AG04450 (cell line): ENCODE data around the gene HOXD4. TPM values are rescaled to one million over a fixed set of nuclear protein-coding genes. Genes with fewer than 3 reads are reported as not detected.

Experiments
- CTCF ChIA-PET: fragments of 300-600, 350-600 bp; formaldehyde crosslinking; extraction: SDS; loops from one replicate; lab custom pipeline; 2022; ENCODE audit warnings: antibody characterized with exemption, inconsistent platforms; lab: Charles Lee
- POLR2A ChIA-PET: fragments of 350-600 bp; formaldehyde crosslinking; extraction: SDS; loops from one replicate; lab custom pipeline; 2021; ENCODE audit warnings: antibody characterized with exemption, inconsistent platforms; lab: Yijun Ruan, JAX
- DNase-seq: peaks from one replicate; pipeline ENCODE4 v3.0.0-alpha.2; 2011; ENCODE audit warnings: low read depth, low spot score
- H3K27ac ChIP-seq: one replicate; pipeline ENCODE4 v1.5.1; 2012; ENCODE audit warnings: low read depth, low read length, control low read depth
- H3K27me3 ChIP-seq: one replicate; pipeline ENCODE4 v1.6.0; 2012; ENCODE audit warnings: low read length; ENCODE audit not compliant: control insufficient read depth, insufficient read depth
- H3K4me3 ChIP-seq: 2 replicates; pipeline ENCODE4 v1.5.1; 2011; ENCODE audit warnings: mild to moderate bottlenecking, low read depth, low read length, control low read depth
- H3K9me3 ChIP-seq: 2 replicates; pipeline ENCODE4 v1.5.1; 2012; ENCODE audit warnings: low read length; ENCODE audit not compliant: control insufficient read depth, insufficient read depth
- CTCF ChIP-seq: IDR thresholded peaks from 2 replicates; pipeline ENCODE4 v1.5.1; 2011; ENCODE audit warnings: low read depth, low read length, control low read depth, inconsistent platforms
- polyA plus RNA-seq: library from polyadenylated mRNA; depleted of rRNA; stranded (reverse); fragments of >200 nt; gene quantifications from 2 replicates; pipeline ENCODE4 v1.2.3, GENCODE V29; 2011

HOXD4 gene
- polyA plus RNA-seq, 1 experiment = not detected

- ChIA-PET POLR2A (no interaction called here), CTCF (interaction anchor here (0.8 to 1.9 kb wide), 2 partner anchors 283 to 382 kb away, joined by 3 to 6 read pairs; no protein-coding TSS in a partner anchor)
- Histone ChIP-seq H3K9me3 (peaks cover 13% of the 10 kb centered on the region; the same call in 1 of the 2 replicates), H3K27me3 (peaks cover 74% of the 10 kb centered on the region), H3K27ac (no peak overlapping the region), H3K4me3 (no peak overlapping the region)
- TF ChIP-seq CTCF = no peak
- no peak for DNase-seq
Observed at GRCh38 chr2:176172007-176172894, 20.9 kb downstream of the HOXD4 start.

- Histone ChIP-seq H3K27me3 (peaks cover 79% of the 10 kb centered on the region), H3K9me3 (peaks cover 13% of the 10 kb centered on the region; the same call in 1 of the 2 replicates), H3K4me3 (no peak overlapping the region), H3K27ac (no peak overlapping the region)
- ChIA-PET POLR2A (no interaction called here), CTCF (interaction anchor here (0.8 to 1.9 kb wide), 2 partner anchors 282 to 382 kb away, joined by 3 to 6 read pairs; no protein-coding TSS in a partner anchor)
- no peak for DNase-seq
- no peak for TF ChIP-seq CTCF
Observed at GRCh38 chr2:176172895-176173566, 21.7 kb downstream of the HOXD4 start.

- no peak for TF ChIP-seq CTCF
- no peak overlapping the region for H3K4me3 ChIP-seq
- H3K27ac ChIP-seq = no peak overlapping the region
- ChIA-PET POLR2A (no interaction called here), CTCF (interaction anchor here (0.6 to 1.9 kb wide), 3 partner anchors 281 to 841 kb away, joined by 6 to 8 read pairs (median 6); no protein-coding TSS in a partner anchor)
- peaks cover 13% of the 10 kb centered on the region; the same call in 1 of the 2 replicates for H3K9me3 ChIP-seq
- DNase-seq = no peak
- H3K27me3 ChIP-seq = peaks cover 86% of the 10 kb centered on the region
Observed at GRCh38 chr2:176173567-176174381, 22.4 kb downstream of the HOXD4 start.

- CTCF ChIA-PET = interaction anchor here (0.6 to 1.4 kb wide), 2 partner anchors 280 to 841 kb away, joined by 6 to 8 read pairs; no protein-coding TSS in a partner anchor
- Histone ChIP-seq H3K9me3 (peaks cover 13% of the 10 kb centered on the region; the same call in 1 of the 2 replicates), H3K4me3 (no peak overlapping the region), H3K27ac (no peak overlapping the region), H3K27me3 (peaks cover 92% of the 10 kb centered on the region)
- POLR2A ChIA-PET = no interaction called here
- no peak for DNase-seq
- no peak for TF ChIP-seq CTCF
Observed at GRCh38 chr2:176174382-176174823, 23.1 kb downstream of the HOXD4 start.
